Endothelial cell of hepatic sinusoid (primary cell): ENCODE results near the gene ARMS2.

Experiments used
- in situ Hi-C: cut with HindIII; loops from 2 replicates; pipeline ENCODE4 v1.10.0; 2017; ENCODE audit warnings: low sequenced_read_pairs

Gene ARMS2

GRCh38 chr10:122492999-122493481, 38.6 kb downstream of the ARMS2 start:
- in situ Hi-C loops: no loop called here

GRCh38 chr10:122493761-122494160, 39.3 kb downstream of the ARMS2 start:
- in situ Hi-C loops: no loop called here

DNA sequence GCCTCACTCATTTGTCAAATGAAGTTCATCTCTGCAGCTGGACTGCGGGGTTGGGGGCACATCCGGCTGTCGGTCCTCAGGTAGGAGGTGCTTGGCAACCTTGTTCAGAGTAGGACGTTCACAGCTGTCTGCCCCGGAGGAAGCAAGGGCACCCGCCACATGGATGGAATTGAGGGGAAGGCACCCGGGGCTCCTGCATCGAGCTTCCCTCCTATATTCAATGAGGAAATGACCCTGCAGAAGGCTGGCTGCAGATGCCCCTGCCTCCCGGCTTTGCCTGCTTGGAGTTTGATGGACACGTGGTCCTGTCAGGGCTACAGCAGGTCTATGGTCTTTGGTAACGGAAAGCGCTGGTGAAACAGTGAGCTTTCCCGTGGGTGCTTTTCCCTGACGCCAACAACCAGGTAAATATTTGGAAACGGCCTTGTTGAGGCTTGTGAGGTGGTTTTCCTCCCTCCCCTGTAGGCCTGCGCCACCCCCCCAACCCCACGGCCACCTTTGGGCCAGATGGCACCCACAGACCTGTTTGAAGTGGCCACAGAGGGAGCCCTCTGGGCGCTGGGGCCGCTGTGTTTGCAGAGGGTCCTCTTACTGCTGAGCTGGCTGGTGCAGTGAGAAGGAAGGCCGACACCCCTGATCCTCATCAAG, 39.8 kb downstream of the ARMS2 start:
- in situ Hi-C loops: no loop called here

- in situ Hi-C loops: no loop called here
Measured at GRCh38 chr10:122494833-122495232, 40.4 kb downstream of the ARMS2 start.

GRCh38 chr10:122495406-122496340, 41.2 kb downstream of the ARMS2 start:
- in situ Hi-C loops: no loop called here

GRCh38 chr10:122497241-122497640, 42.8 kb downstream of the ARMS2 start:
- in situ Hi-C loops: no loop called here

DNA sequence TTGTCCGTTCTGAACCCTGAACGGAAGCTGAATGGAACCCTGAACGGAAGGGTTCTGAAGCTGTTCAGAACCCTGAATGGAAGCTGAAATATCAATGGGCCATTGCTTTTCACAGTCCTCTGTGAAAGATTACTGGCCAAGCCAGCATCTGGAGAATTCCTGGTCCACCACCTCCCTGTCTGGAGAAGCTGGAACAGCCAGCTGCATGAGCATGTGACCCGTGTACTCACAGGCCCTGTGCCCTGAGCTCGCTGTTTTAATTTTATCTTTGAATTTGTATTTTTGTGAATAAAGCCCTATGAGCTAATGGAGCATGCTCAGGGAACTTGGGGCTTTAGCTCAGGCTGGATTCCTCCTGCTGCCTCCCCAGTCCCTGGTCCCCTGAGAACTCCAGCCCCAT, 44.1 kb downstream of the ARMS2 start:
- in situ Hi-C loops: no loop called here

DNA sequence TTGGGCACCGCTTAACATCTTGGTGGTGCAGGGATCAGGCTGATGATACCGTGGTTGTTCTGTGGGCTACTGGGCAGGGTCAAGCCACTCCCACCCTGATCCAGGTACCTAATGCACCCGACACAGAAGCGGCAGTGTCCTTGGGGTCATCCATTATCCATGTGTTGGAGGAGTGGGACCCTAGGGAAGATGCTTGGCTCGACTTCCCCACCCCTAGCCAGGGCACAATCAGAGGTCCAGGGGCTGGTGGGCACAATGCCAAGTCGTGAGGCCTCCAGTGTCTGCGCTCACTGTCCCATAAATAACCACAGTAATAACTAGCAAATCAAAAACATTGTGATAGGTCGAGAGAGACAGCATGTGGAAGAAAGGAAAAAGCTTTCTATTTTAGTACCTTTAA, 44.6 kb downstream of the ARMS2 start:
- in situ Hi-C loops: no loop called here

- in situ Hi-C loops: no loop called here
Measured at GRCh38 chr10:122499491-122499941, 45.1 kb downstream of the ARMS2 start.

- in situ Hi-C loops: no loop called here
Measured at GRCh38 chr10:122500194-122500593, 45.7 kb downstream of the ARMS2 start.

- in situ Hi-C loops: no loop called here
Measured at GRCh38 chr10:122500726-122501125, 46.3 kb downstream of the ARMS2 start.

DNA sequence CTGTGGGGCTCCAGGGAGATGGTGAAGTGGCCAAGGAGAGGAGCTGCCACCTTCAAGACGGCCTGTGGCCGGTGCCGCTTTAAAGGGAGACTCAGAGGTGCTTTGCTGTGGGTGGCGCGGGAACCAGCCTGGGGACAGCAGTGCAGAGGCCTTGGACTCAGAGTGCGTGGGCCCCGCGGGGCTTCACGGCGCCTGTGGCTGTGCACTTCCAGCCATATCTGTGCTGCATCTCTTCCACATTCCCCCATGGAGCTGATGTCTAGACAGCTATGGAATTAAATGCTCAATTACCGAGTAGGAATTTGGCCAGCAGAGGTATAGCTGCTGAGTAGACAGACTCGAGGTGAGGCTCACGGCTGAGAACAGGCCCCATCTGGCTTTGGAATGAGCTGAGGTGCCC, 48.6 kb downstream of the ARMS2 start:
- in situ Hi-C loops: no loop called here

DNA sequence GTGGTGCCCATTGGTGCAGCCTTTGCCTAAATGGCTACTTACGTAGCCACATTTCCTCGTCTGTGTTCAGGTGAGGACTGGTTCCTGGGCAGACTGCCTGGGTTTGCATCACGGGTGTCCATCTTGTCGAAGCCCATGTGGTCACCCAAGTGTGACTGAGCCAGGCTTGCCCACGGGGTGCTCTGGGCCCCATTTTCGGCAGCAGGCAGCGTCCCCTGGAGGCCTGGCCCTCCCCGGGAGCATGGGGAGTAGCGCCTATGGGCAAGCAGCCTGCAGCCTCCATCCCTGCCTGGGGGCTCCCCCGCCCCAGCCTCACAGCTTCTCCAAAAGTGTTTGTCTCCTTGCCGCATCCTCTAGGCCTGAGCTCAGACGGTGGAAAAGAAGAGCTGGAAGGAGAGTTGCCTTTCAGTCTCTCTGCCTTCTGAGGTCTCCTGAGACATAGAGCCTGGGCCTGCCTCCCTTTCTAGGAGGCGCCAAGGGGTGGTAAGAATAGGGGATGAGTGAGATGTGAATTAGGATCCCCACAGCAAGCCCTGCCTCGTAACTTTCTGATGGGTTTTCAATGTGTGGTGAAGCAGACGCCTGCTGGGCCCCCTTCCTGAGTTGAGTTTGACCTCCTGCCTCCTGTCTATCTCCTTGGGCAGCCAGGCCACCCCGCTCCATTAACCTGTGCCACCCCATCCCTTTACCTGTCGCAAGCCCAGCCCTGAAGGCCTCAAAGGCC, 49.6 kb downstream of the ARMS2 start:
- in situ Hi-C loops: no loop called here

GRCh38 chr10:122504610-122504950, 50.1 kb downstream of the ARMS2 start:
- in situ Hi-C loops: no loop called here

DNA sequence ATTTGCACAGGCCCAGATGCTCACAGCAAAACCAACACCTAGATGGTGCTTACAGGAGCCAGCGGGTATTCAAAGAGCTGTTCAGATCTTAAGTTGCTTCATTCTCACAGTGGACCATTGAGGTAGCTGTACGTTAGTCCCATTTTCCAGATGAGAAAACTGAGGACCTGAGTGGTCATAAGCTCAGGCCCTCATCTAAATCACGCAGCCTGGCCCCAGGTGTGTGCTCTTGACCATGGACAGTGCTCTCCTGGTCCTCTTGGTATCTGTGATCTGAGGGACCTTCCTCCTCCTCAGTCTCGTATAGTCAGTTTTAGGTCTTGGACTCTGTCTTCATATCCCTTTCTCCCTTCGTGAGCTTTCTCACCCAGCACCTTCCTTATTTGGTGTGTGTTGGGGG, 50.6 kb downstream of the ARMS2 start:
- in situ Hi-C loops: no loop called here

- in situ Hi-C loops: no loop called here
Measured at GRCh38 chr10:122505885-122506645, 51.6 kb downstream of the ARMS2 start.
